Skin epidermis (tissue), 12 donors: ENCODE data around the gene UPK3BL2.
"Not testable (repeated sequence)": the region's sequence is repeated elsewhere in the genome, so short reads cannot be mapped to it uniquely, and the experiment has no call there.

Experiments used
- H3K27ac ChIP-seq, 21 experiments: fragments of 200-600 bp; sonication (generic) in 11 of 21; one replicate each; pipeline ENCODE4 v1.5.0; 2020; ENCODE audit warnings: mild to moderate bottlenecking in 3 of 21, inconsistent platforms in 2 of 21, moderate library complexity in 2 of 21
- H3K4me3 ChIP-seq, 7 experiments: fragments of 200-600 bp; sonication (generic) in 2 of 7; one replicate each; pipeline ENCODE4 v1.5.0; 2020; ENCODE audit warnings: inconsistent platforms in 2 of 7, mild to moderate bottlenecking in 2 of 7, moderate library complexity in 1 of 7

The UPK3BL2 gene, protein sequence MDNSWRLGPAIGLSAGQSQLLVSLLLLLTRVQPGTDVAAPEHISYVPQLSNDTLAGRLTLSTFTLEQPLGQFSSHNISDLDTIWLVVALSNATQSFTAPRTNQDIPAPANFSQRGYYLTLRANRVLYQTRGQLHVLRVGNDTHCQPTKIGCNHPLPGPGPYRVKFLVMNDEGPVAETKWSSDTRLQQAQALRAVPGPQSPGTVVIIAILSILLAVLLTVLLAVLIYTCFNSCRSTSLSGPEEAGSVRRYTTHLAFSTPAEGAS

DNA sequence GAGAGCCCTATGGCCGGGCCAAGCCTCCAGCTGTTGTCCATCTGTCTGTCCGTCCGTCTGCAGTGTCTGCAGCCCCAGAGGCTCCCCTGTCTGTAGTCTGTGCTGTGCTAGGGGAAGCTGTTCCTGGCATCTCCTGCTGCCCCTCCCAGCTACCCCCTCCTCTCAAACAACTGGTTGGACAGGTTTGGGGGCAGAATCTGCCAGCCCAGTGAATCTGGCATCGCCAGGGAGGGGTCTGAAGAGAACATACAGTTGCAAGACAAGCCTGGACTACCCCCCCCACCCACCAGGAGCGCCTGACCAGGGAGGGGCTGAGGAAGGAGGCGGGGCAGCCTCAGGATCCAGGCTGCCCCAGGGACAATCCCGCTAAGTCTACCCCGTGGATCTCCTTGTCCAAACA is at the start of gene UPK3BL2:
Gene UPK3BL2, minus strand, starts transcription at position 101 of the 400 bp plus-strand sequence. Its CDS starts 60 bp downstream, at position 41.
- H3K27ac ChIP-seq, H3K4me3 ChIP-seq: not testable (repeated sequence)

- H3K4me3 ChIP-seq, H3K27ac ChIP-seq: not testable (repeated sequence)
Observed at GRCh38 chr7:102592477-102593019, 49.1 kb upstream of the UPK3BL2 start.

GRCh38 chr7:102589857-102590256 is 46.4 kb upstream of the UPK3BL2 start:
- H3K27ac ChIP-seq, H3K4me3 ChIP-seq: not testable (repeated sequence)

DNA sequence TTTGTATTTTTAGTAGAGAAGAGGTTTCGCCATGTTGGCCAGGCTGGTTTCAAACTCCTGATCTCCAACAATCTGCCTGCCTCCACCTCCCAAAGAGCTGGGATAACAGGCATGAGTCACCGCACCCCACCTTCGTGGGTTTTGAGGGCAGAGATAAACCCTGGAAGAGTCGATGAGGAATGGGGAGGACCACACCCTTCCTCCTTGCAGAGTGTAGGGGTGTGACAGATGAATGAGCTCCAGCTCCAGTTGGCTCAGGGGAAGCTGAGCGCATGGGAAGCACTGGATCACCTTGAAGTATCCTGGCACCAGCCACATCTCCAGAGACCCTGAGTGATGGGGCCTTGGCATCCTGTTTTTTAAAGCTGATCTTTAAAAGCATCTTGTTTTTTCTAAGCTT is 40.0 kb upstream of the UPK3BL2 start:
- not testable (repeated sequence) for H3K4me3 ChIP-seq, H3K27ac ChIP-seq

DNA sequence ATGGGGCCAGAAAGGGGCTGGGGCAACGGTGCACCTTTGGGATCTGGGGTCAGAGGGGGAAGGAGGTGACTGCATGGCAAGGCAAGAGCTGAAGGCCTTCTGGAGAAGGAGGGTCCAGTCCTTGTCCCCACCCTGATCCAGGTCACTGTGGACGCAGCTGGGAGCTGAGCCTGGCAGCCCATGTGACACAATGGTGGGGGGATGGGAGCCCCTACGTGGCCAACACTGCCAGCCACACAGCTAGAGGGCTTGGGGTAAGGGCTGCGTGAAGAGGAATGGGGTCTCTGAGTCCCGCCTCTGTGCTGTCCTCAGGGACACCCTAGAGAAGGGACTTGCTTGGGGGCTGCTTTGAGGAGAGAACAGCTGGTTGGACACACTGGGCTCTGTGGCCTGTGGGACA is 38.2 kb upstream of the UPK3BL2 start:
- H3K4me3 ChIP-seq, H3K27ac ChIP-seq: not testable (repeated sequence)

DNA sequence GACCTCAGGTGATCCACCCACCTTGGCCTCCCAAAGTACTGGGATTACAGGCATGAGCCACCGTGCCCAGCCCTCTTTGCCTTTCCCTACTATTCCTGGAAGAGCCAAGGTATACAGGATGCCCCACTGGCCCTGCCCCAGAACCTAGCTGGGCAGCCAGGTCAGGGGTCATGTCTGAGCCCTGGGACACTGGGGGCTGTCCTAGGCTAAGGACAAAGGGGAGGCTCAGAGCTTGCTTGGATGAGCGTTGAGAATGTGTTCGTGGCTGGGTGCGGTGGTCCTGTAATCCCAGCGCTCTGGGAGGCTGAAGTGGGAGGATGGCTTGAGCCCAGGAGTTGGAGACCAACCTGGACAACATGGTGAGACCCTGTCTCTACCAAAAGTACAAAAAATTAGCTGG is 35.0 kb upstream of the UPK3BL2 start:
- not testable (repeated sequence) for H3K4me3 ChIP-seq, H3K27ac ChIP-seq

DNA sequence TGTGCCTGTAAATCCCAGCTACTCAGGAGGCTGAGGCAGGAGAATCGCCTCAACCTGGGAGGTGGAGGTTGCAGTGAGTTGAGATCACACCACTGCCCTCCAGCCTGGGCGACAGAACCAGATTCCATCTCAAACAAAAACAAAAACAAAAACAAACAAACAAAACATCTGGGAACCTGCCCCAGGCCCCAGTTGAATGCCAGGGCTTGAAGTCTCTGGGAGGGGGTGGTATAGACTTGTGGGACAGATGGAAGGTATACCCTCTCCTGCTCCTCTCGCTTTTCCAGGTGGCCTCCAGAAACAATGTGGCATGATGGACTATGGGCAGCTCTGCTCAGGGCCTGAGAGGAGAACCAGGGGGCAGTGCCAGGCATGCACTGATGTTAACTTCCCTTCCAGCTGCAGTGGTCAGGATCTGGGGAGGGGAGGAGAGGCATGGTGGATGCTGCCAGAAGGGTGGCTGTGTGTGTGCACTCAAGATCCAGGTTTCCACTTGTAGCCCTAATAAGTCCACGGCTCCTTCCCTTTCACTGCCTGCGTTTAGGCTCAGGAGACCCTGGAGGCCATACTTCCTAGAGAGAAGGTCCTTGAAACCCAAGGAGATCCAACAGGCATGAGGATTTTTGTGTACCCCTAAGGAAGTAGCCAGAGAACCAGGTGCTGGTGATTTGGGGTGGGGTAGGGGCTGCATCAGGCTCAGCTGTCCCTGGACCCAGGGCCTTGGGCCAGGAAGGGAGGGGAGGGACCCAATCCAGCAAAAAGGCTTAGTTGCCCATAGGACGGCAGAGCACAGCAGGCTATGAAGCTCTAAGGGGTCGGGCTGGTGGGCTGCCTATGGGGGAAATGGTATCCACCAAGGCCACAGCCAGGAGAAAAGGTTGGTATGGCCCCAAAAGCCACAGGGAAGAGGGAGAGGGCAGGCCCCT is 34.1 kb upstream of the UPK3BL2 start:
- H3K27ac ChIP-seq, H3K4me3 ChIP-seq: not testable (repeated sequence)

- H3K27ac ChIP-seq, H3K4me3 ChIP-seq: not testable (repeated sequence)
Observed at GRCh38 chr7:102576363-102576762, 32.9 kb upstream of the UPK3BL2 start.

DNA sequence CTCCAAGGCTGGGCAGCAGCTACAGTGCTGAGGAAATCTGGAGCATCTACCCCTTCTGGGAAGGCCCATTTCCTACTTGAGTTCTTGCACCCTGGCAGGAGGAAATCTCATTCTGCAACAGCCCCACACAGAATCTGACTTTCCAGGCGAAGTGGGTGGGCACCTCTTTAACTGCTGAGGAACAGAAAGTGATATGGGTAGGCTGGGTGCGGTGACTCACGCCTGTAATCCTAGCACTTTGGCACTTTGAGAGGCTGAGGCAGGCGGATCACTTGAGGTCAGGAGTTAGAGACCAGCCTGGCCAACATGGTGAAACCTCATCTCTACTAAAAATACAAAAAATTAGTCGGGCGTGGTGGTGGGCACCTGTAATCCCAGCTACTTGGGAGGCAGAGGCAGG is 31.1 kb upstream of the UPK3BL2 start:
- H3K4me3 ChIP-seq, H3K27ac ChIP-seq: not testable (repeated sequence)

GRCh38 chr7:102572261-102573239 is 29.1 kb upstream of the UPK3BL2 start, which contains the start of gene POLR2J3:
TSS of gene POLR2J3 (minus strand) at chr7:102572583. CDS start at chr7:102572521, 62 bp downstream.
- Histone ChIP-seq H3K4me3 (peak within 1 kb of the TSS; percentile 53 to 92 (median 76)), H3K27ac (peak within 1 kb of the TSS; percentile 13 to 97 (median 86))

DNA sequence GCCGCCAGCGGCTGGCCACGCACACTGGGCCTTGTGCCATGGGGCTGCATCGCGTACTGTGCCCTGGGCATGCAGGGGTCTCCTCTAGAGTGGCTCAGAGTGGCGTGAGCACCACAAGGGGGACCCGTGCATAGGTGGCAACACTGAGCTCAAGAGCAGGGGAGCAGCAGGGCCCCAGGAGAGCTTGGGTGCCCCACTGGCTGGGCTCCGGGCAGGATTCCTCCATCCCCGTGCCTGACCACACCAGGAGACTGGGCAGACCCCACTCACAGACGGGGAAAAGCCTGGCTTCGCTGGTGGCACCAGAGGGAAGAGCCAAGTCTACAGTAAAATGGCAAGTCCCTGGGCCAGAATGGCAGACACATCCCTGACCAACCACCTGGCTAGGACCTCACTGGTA is 25.1 kb upstream of the UPK3BL2 start:
- H3K27ac ChIP-seq, H3K4me3 ChIP-seq: not testable (repeated sequence)

GRCh38 chr7:102550808-102551422 is 7.4 kb upstream of the UPK3BL2 start, which contains the start of gene SPDYE2:
TSS of gene SPDYE2 (plus strand) at chr7:102551226. CDS start at chr7:102553256, 2,030 bp downstream.
- H3K27ac ChIP-seq, H3K4me3 ChIP-seq: not testable (repeated sequence)

GRCh38 chr7:102546353-102546752 is 2.9 kb upstream of the UPK3BL2 start:
- not testable (repeated sequence) for H3K4me3 ChIP-seq, H3K27ac ChIP-seq

GRCh38 chr7:102545288-102545687 is 1.8 kb upstream of the UPK3BL2 start:
- H3K4me3 ChIP-seq, H3K27ac ChIP-seq: not testable (repeated sequence)

- H3K4me3 ChIP-seq = not testable (repeated sequence)
Observed at GRCh38 chr7:102544372-102544771, 876 bp upstream of the UPK3BL2 start.

GRCh38 chr7:102542771-102543170 is 725 bp downstream of the UPK3BL2 start:
- not testable (repeated sequence) for H3K27ac ChIP-seq, H3K4me3 ChIP-seq

More at GRCh38 chr7:102544372-102544771, 876 bp upstream of the UPK3BL2 start:
- not testable (repeated sequence) for H3K27ac ChIP-seq

DNA sequence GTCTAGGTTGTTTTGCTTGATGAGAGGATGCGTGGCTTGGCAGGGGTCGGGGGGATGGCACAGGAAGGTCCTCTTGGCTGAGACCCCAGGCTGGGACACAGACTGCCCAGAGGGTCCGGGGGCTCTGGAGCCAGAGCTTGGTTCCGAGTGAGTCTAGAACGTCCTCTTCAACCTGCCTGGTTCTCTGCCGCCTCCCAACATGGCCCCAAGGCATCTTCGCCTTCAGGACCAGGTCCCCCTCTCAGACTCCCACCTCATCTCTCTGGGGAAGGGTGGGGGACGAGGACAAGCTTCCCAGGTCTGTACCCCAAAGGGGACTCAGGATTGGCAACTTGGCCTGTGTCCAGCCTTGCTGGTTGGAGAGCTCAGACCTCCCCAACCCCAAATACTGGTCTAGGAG is 1.4 kb downstream of the UPK3BL2 start:
- not testable (repeated sequence) for H3K27ac ChIP-seq, H3K4me3 ChIP-seq

- not testable (repeated sequence) for H3K27ac ChIP-seq, H3K4me3 ChIP-seq
Observed at GRCh38 chr7:102540604-102541003, 2.9 kb downstream of the UPK3BL2 start.
